DMS 273 treated with DMSO at 0.1 percent for 48 hours (cell line): ENCODE results near the gene SETD5.

Source experiments
- DNase-seq: peaks from one replicate; lab custom pipeline; 2025; lab: John Stamatoyannopoulos, UW

SETD5 gene

DNA sequence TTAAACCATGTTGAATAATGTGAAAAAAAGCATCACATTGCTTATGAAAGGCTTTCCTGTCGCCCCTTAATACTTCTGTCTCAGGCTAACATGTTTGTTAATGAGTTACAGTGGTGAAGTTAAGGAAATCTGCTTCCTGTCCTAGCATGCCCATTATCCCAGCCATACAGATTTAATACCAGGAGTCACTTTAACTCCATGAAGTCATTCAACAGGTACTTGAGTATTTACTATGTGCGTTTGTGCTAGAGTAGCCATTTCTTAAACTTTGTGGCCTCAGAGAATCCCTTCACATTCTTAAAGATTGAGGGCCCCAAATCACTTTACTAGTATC is 10.1 kb upstream of the SETD5 start:
- no peak for DNase-seq

DNA sequence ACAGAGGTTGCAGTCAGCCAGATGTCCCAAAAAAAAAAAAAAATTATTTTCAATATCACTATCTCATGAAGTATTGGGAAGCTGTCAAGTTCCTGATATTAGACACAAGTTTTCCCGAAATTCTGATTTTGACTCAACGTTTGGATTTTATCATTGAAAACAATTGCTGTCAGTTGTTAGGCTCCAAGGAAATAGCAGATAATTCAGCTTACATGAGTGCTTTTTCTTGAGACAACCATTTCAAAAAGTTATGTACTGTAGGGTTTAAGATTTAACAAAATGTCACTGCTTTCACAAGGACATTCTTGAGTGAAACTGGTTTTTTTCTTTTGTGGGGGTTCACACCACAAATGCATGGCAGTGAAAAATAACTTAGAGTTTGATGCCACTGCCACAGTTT is 9.3 kb upstream of the SETD5 start:
- DNase-seq, result no peak

DNA sequence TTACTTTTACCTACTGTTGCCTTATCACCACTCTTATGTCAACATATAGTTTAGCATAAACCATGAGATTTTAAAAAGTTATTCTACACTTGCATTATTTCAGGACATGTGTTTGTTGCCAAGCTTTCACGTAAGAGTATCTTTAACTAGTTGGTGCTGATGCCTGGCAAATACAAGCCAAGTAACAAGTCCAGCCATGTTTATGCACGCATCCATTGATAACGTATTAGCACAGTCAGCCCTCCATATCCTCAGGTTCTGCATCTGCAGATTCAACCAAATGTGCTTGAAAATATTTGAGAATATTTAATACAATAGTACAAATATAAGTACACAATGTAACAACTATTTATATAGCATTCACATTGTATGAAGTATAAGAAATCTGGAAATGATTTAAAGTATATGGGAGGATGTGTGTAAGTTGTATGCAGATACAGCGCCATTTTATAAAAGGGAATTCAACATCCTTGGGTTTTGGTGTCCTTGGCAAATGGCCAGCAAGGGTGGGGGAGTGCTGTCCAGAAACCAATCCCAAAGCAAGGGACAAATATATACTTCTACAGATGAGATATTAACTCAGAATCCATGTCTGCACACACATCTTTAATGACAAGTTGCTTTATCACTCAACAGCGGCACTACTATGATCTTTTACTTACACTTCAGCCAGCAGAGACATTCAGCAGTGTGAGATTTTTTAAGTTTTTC is 8.7 kb upstream of the SETD5 start:
- DNase-seq, result no peak

DNA sequence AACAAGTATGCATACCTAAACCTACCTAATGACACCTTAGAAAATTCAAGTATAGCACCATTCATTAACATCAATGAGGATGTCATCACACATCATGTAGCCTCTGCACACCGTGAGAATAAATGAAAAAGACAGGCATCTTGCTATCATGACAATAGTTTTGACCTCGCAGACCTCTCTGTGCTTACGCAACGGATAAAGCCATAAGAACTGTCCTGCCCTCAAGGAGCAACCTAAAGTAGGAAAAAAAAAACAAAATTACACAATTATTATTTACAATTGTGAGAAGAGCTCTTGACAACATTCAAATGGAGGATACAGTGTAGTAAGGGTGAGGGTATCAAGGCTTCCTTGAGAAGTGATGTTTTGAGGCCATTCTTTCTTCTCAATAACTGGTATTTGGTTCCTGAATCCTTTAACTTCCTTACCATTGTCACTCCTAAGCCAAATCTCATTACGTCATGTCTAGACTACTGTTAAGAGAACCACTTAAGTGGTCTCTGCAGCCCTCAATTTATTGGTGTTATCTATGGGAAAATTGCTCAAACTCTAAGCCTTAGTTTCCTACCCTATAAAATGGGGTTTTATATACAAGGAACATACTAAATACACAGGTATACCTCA is 7.0 kb upstream of the SETD5 start:
- DNase-seq, result no peak

DNA sequence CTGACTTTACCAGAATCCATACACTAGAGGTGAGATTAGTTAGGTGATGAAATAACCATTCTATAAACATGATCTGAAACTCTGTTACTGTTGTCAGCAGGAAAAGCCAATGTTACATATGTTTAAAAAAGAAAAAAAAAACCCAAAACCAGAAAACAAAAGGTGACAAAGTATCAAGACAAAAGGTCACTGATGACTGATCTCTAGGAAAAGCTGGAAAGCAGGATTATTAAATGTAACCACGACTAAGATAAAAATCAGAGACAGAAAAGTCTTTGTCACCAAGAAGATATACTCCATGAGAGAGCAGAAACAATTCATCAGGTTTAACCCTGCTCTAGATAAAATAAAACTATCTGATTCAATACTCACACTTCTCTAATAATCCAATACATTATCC is 5.4 kb upstream of the SETD5 start:
- DNase-seq, result no peak

DNA sequence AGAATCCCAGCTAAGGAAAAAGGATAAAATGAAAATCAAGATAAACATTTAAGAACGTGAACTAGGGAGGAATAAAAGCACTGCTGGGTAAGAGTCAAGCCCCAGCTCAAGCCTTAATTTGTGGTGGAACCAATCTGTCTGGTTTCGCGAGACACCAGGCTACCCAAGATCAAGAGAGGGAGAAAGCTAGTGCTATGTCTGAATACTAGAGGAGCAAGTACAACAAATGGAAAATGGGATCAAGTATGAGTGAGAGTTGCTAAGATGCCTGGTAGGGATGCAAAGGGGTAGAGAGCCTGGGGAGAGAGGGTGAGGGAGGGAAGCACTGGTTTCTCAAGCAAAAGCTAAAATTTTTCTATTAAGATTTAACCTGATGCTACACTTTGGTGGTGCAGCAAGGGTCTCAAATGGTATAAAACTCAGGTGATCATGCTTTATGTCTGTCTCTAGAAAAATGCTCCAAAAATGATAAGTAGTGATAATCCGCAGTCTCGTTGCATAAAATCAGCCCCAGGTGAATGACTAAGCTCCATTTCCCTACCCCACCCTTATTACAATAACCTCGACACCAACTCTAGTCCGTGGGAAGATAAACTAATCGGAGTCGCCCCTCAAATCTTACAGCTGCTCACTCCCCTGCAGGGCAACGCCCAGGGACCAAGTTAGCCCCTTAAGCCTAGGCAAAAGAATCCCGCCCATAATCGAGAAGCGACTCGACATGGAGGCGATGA is 1.7 kb upstream of the SETD5 start:
- no peak for DNase-seq

DNA sequence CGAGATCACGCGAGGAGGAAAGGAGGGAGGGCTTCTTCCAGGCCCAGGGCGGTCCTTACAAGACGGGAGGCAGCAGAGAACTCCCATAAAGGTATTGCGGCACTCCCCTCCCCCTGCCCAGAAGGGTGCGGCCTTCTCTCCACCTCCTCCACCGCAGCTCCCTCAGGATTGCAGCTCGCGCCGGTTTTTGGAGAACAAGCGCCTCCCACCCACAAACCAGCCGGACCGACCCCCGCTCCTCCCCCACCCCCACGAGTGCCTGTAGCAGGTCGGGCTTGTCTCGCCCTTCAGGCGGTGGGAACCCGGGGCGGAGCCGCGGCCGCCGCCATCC is 1.1 kb upstream of the SETD5 start:
- peak; percentile 57 for DNase-seq

DNA sequence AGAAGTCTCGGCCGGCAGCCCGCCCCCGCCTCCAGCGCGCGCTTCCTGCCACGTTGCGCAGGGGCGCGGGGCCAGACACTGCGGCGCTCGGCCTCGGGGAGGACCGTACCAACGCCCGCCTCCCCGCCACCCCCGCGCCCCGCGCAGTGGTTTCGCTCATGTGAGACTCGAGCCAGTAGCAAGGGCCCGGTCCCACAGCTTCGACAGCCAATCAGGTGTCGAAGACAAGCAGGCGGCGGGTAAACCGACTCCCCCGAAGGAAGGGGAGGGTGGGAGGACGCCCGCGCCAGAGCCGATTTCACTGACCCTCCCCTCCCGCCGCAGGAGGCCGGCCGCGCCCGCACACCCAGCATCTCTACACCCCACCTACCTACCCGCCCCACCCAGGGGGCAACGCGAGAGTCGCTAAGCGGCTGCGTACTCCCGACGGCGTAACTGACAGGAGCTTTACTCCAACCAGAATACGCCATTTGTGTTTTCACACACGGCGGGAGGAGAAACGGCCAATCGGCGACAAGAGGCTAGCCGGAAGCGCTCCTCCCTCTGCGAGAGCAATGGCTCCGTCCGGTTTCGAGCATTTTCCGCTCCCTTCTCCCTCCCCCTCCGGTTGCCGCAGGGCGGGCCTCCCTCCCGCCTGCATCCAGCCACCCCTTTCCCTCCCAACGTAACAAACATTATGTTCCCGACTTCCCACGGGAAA is 633 bp upstream of the SETD5 start:
- DNase-seq, result peak; percentile 89

DNA sequence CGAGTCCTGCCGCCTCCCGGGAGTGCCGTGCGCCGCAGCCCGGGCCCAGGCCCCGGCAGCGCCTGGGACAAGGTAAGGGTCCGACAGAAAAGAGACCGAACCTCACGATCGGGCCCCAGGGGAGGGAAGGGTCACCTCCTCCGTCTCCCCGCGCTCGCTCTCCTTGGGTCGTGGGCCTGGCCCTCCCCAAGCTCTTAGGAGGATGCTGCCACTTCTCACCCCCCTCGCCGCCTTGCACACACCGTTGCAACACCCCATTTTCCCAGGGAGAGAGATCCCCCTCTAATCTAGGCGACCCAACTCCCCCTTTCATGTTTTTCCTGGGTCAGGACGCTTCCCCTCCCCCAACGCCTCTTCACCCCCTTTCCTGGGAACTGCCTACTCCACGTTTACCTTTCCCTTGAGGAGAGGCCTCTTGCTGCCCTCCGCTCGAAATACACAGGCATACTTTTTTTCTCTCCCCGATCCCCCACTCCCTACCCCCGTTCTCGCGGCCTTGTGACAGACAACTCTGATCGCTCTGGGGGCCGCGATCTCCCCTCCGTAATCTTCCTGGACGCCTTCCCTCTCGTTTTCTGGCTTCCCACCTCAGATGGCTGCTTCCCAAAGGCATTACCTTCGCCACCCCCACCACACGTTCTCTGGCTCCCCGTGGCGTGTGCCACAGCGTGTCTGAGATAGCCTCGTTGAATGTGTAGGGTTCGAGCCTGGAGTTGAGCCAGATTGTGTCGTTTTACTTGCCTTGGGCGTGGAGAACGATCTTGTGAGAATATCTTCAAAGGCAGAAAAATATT is 688 bp downstream of the SETD5 start:
- DNase-seq, result no peak

DNA sequence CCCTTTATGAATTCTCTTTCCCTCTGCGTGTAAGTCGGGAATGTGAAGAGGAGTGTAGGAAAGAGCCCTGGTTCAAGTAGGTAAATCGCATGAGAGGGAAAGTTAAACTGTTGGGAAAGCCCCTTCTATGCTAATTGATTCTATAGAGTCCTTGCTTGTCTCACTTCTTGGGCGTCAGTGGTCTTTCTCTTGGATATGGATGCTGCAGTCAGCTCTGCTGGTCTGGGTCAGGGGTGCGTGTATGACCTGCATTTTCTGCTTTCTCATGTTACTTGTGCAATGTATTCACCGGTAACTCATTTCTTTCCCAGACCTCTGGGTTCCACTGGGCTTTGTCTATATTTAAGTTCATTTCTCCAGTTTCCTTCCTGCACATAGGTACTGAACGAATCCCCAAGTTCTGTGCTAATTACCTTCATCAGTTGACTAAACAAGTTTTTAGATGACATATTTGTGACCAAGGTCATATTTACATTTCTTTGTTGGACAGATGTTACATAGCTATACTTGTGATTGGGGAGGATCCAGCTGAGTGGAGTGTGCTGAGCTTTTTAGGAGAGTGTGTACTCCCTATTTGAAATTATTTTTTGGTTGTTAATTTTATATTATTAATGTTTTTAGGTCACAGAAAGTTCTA is 1.4 kb downstream of the SETD5 start:
- no peak for DNase-seq

DNA sequence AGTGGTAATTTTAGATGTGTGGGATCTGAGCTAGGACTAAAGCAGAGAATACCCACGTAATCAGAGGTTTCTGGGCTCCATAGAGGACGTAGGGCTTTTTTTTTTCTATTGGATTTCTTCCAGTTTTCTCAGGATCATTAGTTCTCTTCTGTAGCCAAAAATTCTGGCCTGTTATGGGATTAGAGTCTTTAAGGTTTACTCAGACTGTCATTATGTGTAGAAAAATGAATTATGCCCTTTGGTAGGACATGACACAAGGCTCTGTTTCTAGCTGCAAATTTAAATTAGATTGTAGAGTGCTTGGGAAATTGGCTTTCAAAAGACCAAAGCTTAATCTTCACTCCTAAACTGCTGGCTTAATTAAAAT is 1.9 kb downstream of the SETD5 start:
- DNase-seq, result no peak

DNA sequence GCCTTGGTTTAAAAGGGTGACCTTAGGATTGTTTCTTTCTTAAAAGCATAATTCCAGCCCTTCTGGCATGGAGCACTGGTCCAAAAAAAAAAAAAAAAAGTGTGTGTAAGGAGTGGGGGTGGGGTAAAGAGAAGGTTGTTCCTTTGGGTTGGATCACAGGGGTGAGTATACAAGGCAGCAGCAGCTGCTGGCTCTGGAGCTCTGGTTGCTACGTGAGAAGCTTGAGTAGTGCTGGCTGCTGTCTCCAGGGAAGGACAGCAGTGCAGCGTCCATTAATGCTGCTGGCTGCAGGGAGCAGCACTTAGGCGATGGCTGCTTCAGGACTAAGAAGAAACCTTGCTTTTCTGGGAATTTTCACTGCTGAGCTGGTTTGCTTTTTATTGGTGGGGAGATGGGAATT is 2.3 kb downstream of the SETD5 start:
- peak; percentile 87 for DNase-seq

DNA sequence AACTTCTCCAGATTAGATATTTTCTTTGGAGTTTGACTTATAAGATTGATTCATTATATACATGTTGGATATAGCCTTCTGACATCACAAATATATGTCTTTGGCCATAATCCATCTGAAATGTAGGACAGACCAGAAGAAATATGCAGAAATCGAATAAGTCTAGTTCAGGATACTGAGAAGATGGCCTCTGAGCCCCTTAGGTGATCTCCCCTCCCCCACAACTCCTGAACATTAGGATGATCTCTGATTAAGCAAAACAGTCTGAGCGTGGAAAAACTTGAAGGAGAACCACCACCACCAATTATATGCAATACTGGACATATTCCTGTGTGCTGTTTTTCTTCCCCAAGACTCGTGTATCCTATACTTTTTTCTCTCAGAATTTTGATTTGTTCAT is 3.2 kb downstream of the SETD5 start:
- no peak for DNase-seq

DNA sequence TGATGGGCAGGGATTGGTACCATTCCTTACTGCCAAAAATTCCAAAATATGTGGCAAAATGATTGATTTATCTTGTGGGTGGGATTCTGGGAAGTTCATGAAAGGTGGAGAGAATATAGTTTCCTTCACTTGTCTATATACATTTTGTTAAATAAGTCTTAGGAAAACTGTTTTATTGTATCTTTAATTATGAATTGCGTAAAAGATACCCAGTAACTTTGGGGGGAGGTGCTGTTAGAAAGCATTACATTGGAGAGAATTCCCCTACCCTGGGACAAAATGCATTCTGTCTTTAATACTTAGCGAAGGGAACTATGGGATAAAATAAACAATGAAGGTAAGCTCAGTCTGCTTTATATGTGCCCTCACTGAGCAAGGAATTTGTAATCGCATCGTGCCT is 4.6 kb downstream of the SETD5 start:
- no peak for DNase-seq

DNA sequence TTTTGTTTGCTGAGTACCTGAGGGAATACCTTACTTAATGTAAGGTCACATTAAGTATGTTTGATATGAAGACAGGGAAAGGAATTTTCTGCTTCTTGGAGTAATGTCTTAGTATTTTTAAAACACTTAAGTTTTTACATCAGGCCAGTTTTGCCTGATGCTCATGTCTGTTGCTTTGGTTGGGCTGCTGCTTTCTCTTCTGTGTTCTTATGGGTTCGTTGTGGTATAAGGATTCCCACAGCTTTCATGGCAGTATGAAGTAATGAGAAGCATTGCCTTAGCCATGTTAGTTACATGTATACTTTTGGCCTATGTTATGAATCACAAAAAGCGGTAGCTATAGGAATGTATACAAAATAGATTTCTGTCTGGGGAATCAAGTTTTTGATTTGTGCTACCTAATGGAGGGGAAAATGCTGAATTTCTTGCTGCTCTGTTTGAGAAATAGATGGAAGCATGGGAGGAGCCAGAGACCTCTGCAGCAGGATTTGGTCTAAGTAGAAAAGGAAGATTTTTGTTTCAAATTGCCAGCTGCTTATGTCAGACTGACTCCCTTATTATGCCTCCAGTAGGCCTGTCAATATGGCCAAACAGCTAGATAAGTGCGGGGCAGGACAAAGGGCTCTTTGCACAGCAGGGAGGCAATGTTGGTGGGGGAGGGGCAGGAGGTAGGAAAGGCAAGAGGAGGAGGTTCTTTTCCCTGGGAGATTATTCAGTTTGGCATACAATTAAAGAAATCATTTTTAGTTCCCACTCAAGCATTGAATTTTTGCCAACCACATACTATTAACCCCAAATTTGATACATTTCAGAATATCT is 5.2 kb downstream of the SETD5 start:
- DNase-seq, result peak; percentile 32

DNA sequence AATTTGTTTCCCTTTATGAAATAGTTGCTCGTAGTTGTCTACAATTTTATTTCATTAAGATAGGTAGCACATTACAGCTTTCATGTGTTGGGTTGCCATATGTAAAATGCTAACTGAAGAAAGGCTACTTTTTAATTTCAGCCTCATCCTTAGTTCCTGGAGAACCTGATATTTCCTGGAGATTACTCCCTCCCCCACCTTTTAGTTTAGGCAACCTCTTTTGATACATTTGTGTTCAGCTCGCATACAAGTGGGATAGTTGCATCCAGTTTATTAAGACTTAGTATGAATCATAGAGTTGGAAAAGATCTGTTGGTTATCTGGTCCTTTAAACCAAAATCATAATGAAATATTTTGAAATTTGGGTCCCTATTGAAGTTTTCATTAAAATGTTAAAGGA is 6.0 kb downstream of the SETD5 start:
- no peak for DNase-seq

DNA sequence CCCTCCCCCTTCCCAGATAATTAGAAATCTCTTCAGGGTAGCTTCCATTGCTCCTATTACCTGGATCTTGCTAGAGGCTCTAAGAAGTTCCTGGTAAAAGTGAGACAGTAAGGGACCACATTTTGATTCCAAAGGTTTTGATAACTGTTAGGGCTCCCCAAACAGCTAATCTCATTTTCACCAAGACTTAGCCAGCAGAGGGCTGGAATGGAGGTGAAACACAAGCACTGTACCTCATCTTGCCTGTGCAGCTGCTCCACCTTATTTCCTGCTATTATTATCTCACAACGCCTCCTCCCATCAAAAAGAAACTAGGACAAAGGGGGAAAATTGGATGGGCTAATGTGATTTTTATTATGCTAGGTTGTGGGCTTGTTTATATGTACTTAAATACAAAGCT is 7.3 kb downstream of the SETD5 start:
- DNase-seq, result no peak

DNA sequence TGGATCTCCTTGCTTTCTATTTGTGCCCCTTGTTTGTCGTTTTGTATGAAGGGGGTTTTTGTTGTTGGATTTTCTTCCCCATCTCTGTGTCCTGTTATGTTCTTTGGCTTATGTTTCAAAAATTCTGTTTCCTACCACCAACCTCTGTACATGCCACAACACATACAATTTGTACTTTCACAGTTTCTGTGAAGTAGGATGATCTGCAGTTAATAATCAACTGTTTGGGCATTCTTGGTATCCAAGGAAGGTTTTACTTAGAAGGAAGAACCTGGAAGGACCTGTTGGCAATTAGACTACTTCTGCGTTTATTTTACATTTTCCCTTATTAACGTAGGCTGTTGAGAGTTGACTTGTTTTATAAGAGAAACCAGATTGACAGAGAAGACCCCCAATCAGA is 8.3 kb downstream of the SETD5 start:
- DNase-seq, result no peak

DNA sequence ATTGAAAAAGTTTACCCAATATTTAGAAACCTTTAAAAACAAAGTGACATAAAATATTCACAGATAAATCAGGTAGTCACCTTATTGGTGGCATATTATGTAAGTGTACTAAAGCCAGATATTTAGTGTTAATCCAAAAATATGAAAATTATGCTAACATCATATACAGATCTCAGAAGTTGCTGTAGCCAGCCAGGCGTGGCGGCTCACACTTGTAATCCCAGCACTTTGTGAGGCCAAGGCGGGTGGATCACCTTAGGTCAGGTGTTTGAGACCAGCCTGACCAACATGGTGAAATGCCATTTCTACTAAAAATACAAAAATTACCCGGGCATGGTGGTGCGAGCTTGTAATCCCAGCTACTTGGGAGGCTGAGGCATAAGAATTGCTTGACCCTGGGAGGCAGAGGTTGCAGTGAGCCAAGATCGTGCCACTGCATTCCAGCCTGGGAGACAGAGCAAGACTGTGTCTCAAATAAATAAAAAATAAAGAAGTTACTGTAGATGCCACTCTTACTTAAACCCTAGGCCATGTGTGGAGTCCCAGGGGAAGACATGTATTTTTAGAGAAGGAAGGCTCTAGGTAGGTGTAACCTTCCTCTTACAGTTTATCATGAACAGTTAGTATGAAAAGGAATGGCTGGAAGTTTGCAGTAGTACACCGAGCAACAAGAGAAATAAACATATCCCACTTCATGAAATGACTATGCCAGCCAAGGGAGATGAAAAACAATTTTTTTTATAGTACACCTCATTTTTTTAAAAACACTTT is 9.6 kb downstream of the SETD5 start:
- DNase-seq, result no peak

DNA sequence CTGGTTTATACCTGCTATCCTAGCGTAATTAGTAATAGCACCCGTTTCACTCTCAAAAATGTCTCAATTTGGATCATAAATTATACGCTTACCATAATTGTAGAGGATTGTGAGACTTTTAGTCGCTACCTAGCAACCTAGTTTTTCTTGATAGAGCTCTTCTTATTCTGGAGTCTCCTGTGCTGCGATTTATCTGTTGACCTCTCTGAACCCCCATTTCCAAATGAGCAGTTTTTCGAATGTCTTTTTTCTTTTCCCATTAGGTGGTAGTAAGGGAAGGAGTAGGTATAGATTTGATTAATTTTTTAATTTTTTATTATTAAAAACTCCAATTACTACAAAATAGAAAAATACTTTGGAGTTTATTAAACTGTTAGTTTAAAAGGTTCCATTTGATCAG is 10.6 kb downstream of the SETD5 start:
- DNase-seq, result no peak
